HG02759 (cell line): ENCODE results near the gene MAN2B2.
"Not testable (repeated sequence)": the region's sequence is repeated elsewhere in the genome, so short reads cannot be mapped to it uniquely, and the experiment has no call there.

Experiments used
- ATAC-seq: cut with Tn5 transposase; IDR thresholded peaks from one replicate; pipeline ENCODE4 v1.9.1; 2021; ENCODE audit warnings: mild to moderate bottlenecking, moderate library complexity; ENCODE audit not compliant: unreplicated experiment

MAN2B2 gene

DNA sequence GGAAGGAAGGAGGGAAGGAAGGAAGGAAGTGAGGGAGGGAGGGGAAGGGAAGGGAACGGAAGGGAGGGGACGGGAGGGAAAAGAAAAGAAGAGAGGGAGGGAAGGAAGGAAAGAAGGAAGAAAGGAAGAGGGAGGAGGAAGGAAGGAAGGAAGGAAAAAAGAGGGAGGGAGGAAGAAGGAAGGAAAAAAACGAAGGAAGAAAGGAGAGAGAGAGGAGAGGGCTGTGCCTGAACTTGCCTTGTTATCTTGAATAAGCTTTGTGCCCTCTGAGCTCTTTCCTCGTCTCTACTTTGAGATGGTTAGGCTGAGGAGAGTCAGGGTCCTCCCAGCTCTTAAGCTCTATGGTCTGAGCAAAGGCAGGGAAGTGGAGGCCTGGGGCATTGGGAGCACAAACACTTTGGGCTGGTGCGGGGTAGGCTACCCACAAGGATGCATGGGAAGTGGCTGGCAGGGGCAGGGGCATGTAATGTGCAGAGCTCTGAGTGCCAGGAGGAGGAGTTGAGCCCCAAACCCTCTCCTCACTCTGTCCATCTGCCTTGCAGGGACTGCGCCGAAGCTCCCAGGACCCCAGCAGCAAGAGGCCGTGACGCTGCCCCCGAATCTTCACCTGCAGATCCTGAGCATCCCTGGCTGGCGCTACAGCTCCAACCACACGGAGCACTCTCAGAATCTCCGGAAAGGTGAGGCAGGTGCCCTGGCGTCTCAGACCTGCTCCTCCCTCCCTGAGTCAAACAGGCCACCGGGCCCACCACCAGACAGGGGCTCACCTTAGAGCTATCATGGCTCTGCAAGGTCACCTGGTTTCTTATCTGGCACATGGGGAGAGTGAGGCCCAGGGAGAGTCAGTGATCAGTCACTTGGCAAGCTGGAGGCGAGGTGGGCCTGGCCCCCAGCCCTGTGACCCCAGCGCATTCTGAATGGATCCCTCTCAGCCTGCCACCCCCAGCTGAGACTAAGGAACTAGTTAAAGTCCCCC, 39.0 kb downstream of the MAN2B2 start:
- no peak for ATAC-seq

DNA sequence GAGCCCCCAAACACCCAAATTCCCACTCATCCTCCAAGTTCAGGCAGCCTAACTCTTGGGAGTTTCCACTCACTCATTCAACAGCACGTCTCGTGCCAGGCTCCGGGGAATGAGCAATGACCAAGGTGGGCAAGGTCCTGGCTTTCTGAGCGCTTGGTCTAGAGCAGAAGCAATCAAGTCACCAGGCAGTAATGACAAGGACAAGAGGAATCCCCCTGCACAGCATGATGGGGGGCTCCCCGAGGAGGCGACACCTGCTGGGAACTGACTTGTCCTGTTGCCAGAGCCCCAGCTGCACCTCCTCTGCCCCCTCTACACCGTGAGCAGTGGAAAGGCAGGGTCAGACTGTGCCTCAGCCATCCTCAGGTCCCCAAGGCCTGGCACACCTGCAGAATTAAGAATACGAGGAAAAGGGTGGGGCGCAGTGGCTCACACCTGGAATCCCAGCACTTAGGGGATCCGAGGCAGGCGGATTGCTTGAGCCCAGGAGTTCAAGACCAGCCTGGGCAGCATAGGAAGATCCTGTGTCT, 39.8 kb downstream of the MAN2B2 start:
- no peak for ATAC-seq

DNA sequence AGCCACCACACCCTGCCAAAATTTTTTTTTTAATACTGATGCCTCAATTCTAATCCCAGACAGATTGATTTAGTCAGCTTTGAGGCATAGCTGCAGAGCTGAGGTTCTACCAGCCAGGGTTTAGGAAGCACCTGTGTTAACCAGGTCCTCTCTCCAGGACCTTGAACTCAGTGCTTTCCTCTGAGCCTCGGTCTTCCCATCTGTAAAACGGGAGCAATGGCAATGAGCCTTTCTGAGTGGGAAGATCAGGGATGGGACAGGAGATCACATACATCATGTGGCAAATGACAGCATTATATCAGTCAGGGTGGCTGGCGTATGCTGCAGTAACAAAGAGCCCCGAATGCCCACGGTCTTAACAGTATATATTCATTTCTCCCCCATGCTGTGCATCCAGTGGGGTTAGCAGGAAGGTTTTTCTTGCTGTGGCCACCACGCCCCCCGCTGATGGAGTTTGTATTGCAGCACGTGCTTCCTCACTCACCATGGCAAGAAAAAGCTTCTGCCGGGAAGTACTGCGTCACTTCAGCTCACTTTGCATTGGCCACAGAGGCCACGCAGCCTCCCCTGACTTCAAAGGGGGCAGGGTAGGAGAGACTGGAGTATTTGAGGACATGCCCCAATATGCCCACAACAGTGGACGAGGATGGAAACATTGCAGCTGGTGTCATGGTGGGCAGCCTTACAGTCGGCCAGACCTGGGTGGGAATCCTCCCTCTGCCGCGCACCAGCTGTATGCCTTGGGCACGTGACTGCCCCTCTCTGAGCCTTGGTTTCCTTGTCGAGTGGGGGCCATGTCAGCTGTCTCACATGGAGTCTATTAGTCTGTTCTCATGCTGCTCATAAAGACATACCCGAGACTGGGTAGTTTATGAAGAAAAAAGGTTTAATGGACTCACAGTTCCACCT, 41.4 kb downstream of the MAN2B2 start:
- no peak for ATAC-seq

GRCh38 chr4:6617246-6617645, 42.3 kb downstream of the MAN2B2 start:
- no peak for ATAC-seq

DNA sequence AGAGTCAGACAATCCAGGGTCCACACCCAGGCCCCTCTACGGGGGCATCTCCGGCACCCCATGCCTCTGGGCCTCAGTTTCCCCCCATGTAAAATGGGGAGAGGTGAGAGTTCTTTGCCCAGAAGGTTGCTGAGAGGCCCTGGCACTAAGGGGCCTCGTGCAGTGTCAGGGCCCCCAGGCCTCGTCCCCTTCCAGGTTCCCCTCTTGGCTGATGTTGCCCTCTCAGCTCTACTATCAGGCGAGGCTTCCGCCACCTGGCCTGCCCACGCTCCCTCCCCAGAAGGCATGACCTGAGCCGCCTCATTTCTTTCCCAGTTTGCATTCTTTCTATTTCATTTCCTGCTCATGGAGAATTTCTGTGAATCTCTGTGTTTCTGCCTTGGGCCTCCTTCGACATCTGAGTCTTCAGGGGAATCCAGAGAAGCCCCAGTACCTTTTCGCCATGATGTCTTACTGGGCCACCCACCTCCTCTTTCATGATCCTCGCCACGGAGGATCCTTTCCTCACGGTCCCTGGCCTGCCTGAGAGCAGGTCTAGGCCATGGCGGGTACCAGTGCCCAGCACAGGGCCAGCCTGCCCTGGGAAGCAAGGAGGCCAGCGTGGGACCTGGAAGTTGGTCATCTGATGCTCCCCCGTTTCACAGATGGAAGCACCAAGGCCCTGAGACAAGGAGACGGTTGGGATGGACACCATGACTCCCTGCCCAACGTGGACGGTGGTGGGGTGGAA, 43.6 kb downstream of the MAN2B2 start:
- no peak for ATAC-seq

DNA sequence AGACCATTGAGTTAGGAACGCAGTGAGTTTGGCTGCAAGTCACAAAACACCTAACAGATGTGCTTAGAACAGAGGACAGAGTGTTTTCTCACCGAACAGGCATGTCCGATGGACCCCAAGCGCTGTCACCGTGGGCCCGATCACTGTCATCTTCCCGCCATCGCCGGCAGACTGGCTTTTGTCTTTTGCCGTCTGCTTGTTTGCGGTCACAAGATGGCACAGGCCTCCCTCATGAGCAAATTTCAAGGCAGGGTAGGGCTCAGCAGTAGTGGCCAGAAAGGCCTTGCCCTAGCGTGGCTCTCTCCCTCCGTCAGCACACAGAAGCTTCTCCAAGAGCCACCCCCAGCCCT, 44.1 kb downstream of the MAN2B2 start:
- no peak for ATAC-seq

DNA sequence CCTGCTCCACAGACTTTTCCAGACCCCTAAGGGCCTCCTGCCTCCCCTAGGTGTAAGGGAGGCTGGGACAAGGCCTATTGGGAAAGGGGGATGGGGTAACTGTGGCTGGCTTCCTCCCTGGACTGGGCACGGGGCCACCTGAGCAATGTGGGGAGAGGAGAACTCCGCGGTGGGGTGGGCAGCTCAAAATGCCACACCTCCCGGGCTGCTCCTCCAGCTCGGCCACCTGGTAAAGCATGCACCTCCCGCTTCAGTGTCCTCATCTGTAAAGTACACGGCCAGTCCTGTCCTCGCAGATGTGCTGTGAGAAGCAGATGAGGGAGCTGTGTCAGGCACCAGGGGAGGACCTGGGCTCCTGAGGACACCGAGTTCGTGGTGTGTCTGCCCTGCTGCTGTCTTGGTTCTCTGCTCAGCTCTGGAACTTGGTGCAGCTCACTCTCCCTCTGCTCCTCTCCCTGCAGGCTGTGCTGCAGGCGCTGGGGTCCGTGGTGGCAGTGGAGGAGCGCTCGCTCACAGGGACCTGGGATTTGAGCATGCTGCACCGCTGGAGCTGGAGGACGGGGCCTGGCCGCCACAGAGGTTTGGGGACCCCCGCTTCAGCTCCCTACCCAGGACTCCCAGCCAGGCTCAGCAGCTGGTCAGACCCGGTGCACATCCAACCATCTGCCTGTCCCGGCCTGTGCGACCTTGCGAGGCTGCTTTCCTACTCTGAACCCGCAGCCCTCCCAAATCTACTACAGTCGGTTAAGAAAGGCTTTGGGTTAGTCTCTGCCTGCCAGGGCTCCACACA, 44.7 kb downstream of the MAN2B2 start:
- ATAC-seq, result no peak

DNA sequence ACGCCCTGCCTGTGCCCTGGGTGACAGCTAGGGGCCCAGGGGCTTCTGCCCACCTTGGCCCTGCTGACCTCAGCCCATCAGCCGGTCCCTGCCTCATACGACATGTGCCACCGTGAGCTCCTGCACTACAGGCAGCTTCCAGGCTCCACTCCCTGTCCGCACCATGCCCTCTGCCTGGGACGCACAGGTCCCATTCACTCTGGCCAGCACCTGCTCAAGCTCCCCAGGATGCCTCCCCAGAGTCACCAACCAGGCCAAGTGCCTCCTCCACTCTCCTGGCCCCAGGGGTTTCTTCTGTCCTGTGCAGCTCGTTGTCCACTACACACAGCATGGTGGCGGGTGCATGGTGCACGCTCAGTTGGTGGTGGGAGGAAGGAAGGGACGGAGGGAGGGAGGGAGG, 45.3 kb downstream of the MAN2B2 start:
- no peak for ATAC-seq

GRCh38 chr4:6620891-6621555, 46.0 kb downstream of the MAN2B2 start:
- no peak for ATAC-seq

GRCh38 chr4:6621556-6621927, 46.6 kb downstream of the MAN2B2 start:
- no peak for ATAC-seq

DNA sequence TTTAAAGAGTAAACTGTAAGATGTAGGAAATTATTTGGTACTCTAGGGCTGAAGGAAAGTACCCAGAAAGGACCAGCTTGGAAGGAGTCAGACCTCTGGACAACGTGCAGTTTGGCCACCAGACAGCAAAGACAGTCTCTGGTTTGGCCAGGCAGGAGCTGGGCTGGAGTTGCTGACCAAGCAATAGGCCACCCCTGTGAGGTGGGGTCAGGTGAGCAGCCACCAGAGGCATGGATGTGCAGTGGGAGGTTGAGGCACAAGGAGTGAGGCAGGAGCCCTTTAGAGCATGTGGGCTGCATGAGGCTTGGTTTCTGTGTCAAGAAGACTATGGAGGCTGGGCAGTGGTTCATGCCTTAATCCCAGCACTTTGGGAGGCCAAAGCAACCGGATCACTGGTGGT, 47.8 kb downstream of the MAN2B2 start:
- no peak for ATAC-seq

GRCh38 chr4:6625256-6625655, 50.3 kb downstream of the MAN2B2 start:
- ATAC-seq, result no peak

- ATAC-seq, result no peak
Observed at GRCh38 chr4:6626066-6626465, 51.1 kb downstream of the MAN2B2 start.

DNA sequence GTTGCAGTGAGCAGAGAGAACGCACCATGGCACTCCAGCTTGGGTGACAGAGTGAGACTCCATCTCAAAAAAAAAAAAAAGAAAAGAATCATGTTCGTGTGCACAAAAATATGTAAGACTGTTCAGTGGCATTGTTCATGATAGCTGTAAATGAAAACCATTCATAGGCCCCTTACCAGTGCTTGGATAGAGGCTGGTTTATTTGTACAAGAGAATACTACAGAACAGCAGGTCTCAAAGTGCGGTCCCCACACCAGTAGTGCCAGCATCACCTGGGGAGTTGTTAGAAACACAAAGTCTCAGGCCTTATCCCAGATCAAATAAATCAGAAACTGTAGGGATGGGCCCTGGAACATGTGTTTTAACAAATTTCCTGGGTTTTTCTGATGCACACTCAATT, 52.8 kb downstream of the MAN2B2 start:
- no peak for ATAC-seq

GRCh38 chr4:6628484-6628883, 53.5 kb downstream of the MAN2B2 start:
- ATAC-seq, result not testable (repeated sequence)

DNA sequence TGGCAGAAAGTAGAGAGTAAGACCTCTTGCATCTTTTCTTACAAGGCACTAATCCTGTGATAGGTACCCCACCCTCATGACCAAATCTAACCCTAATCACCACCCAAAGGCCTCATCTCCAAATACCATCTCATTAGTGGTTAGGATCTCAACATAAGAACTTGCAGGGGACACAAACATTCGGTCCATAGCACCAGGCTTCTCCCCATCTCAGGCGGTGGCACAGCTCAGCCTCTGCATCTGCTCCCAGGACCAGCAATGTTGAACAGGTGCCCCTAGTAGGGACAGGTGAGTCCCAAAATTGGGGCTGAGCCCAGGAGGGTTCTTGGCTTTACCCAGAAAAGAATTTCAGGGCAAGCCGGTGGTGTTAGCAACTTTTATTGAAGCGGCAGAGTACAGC, 57.1 kb downstream of the MAN2B2 start:
- no peak for ATAC-seq

DNA sequence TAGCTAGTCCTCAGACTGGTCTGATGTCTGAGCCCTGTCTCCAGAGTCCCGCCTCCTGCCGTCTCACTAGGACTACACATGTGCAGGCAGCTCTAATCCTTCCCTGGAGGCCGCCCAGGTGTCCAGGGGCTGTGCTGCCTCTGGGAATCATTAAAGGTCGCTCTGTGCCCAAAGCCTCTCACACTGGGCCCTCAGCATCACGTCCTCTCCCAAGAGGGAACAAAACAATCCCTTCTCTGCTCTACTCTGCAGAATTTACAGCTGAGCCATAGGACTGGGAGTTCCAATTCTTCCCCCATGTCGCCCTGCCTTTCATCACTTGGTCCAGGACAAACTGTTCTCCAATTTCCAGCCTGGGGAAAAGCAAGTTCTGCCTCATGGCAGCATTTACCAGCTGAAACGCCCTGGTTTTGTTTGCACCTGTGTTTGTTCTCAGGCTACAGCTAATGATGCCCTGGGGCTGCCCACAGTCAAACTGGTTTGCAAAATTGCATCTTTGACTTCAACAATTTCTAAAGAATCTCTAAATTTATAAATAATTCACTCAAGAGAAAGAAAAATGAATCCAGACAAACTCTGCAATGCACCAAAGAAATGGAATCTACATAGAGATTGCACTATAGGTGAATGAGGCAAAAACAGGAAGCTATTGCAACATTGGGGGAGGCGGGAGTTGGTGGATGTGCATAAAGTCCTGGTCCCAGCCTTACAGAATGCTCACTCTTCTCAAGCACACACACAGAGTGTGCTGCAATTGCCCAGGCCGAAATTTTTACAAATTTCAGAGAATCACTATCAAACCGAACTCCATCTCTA, 58.3 kb downstream of the MAN2B2 start:
- no peak for ATAC-seq

GRCh38 chr4:6634746-6635145, 59.8 kb downstream of the MAN2B2 start:
- no peak for ATAC-seq
